Tibial nerve (tissue), 3 donors: Measurements from ENCODE around the gene MAGI1.

Source experiments
- CTCF ChIP-seq, 5 experiments: fragments of 200-600 bp in 3 of 5; fragments of 450-650 bp in 2 of 5; sonication (generic) in 3 of 5; IDR thresholded peaks; one replicate each; pipeline ENCODE4 v1.5.1; 2016 to 2019; ENCODE audit warnings: antibody characterized with exemption in 5 of 5, mild to moderate bottlenecking in 3 of 5, moderate library complexity in 2 of 5
- POLR2A ChIP-seq, 2 donors: fragments of 450-650 bp; IDR thresholded peaks; one replicate each; pipeline ENCODE4 v1.6.1; 2017; ENCODE audit warnings: antibody characterized with exemption in 2 of 2, mild to moderate bottlenecking in 2 of 2, moderate library complexity in 2 of 2

GRCh38 chr3:65806600-65806999 is 232.1 kb downstream of the MAGI1 start:
- TF ChIP-seq CTCF (IDR thresholded peaks at IDR 0.05) (no peak), POLR2A (IDR thresholded peaks at IDR 0.05) (no peak)
